ENCODE results near the gene OSTF1.

The OSTF1 gene, protein sequence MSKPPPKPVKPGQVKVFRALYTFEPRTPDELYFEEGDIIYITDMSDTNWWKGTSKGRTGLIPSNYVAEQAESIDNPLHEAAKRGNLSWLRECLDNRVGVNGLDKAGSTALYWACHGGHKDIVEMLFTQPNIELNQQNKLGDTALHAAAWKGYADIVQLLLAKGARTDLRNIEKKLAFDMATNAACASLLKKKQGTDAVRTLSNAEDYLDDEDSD

DNA sequence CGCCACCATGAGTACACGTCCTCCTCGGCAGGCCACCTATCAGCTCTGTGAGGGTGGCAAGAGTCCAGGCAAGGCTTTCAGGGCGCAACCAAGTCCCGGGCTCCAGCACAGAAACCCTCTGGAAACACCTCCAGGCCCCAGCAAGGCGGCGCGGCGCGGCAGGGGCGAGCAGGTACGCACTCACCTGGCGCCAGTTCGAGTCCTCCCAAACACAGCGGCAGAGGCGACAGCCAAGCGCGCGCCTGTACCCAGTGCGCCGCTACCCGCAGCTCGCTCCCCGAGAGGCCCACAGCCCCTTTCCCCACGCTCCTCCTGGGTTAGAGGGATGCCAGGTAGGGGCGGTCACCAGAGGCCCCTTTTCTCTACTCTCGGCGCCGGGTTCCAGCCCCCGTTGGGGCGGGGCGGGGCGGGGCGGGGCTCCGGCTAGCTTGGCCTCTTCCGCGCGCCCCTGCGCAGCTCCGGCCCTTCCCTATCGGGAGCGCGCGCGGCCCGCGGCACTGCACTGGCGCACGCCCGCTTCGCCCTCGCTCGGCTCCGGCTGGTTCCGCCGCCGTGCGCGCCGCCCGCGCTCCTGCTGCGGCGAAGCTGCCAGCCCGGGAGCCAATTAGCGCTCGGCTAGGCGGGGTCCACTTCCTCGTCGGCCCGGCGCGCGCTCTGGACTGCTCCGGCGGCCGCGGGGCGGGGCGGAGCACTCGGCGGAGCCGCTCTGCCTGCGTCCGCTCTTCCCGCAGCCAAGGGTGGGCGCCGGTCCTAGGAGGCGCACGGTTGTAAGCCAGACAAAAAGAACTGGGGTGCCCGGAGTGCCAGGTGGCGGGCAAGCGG is at the start of gene OSTF1, which contains the start of gene NMRK1:
OSTF1 (plus strand) TSS at position 691 of the 822 bp plus-strand sequence. CDS start 179 bp downstream, outside the sequence.
NMRK1 (minus strand) TSS at position 332 of the 822 bp plus-strand sequence. CDS start 5,040 bp downstream, outside the sequence.
- DNase-seq: peak; percentile 94

DNA sequence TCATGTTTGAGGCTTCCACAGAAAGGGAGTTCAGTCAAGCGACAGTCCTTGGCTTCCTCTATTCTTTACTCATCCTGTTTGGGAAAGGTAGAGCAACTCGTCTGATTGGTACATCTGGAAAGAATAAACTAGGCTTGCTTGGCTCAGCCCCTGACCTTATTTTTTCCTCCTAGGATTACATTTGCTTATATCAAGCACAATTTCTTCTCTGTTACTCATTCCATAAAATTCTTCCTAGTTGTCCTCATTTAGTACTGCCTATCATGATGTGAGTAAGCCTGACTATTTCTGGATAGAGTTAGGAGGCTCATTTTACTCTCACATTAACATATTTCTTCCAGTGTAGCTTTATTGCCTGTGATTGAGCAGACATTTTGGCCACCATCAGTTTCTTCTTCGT is 49.3 kb upstream of the OSTF1 start:
- no peak for DNase-seq

DNA sequence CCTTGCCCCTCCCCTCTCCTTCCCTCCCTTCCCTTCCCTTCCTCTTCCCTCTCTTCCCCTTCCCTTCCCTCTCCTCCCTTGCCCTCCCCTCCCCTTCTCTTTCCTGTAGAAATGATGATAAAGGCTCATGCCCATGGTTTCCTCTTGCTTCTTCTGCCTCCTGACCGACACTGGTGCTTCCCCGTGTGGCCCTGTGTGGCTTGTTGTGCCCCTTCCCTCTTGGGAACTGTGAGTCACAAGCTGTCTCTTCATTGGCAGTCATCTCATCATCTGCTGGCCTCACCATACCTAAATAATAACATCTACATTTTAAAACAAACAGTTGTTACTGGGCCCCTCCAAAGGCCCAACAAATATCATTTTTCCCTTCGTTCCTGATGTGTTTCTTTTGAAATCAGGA is 48.5 kb upstream of the OSTF1 start:
- DNase-seq: no peak

DNA sequence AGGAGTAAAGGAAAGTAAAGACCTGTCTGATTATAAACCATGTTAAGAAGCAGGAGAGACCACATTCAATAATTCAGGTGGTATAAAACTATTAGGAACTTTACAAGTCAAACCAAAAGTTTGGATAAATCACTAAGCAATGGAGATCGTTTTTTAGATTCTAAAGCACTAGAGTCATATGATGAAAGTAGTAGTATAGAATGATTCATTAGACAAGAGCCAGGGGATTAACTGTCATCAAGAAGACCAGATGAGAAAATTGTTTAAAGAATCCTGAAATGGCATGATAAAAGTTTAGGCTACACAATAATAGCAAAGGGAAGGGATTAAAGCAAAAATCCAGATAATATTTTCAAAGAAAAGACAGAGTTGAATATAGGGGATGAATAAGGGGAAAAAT is 47.3 kb upstream of the OSTF1 start:
- no peak for DNase-seq

DNA sequence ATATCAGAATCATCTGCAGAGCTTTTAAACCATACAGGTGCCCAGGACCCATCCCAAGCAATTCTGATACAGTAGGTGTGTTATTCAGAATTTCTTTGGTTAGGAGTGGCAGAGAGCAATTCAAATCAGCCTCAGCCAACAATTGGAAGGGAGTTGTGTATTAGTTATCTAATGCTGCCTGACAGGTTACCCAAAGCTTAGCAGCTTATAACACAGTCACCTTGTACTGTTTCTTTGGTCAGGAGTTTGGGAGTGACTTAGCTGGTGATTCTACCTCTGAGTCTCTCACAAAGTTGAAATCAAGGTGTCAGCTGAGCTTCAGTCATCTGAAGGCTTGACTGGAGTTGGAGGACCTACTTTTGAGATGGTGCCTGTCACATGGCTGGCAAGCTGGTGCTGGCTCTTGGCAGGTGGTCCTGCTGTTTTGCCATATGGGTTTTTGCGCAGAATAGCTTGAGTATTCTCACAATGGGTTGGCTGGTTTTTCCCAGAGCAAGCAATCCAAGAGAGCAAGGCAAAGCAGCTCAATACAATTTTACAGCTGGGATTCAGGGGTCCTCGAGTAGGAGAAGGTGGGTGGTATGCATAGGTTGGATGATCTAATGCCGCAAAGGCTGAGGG is 41.5 kb upstream of the OSTF1 start:
- no peak for DNase-seq

DNA sequence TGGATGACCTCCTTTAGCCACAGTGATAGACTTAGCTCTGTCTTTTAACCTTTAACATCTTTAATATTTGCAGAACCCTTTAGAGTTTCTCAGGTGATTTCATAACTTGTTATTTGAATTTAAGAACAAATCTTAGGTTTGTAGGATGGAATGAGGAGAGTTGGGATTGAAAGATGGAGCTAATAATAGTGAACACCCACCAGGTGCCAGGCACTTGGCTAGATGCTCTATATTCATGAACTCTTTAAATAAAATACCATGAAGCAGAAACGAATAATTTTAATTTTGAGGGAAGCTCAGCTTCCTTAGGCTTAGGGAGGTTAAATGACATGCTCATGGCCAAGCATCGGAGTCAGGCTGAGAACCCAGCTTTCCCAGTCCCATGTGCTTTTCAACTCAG is 40.8 kb upstream of the OSTF1 start:
- DNase-seq: no peak

DNA sequence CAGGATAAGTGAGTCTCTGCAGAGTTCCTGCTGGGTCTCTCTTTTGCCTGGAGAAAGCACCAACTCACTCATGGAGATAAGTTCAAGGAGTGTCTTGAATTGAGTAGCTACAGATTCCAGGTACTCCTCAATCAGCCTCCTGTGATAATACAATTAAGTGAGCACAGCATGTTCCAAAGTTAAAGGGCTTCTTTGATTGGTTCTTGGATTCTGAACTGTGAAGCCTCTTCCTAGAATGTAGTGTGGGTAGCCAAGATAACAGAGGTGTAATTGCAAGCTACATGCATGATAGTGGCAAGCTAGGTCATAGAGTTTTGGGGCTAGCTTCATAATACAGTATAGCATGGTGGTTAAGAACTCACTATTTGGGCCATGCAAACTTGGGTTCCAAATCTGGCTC is 37.0 kb upstream of the OSTF1 start:
- no peak for DNase-seq

DNA sequence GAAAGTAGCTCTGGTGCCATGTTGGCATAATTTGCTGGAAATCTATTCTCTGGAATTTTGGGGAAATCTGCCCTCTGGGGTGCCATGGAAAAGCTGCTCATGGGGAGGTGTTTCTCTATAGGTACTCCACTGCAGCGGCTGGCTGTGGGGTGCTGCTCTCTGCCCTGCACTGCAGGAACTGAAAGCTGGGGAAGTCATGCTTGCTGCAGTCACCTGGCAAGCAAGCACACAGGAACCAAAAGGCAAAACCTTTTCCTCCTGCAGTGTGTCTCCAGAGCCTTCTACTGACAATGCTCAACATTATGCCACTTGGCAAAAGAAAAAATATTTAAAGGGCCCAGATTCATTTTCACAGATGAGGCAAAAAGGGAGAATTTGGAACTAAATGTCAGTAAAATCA is 34.4 kb upstream of the OSTF1 start:
- DNase-seq: no peak

DNA sequence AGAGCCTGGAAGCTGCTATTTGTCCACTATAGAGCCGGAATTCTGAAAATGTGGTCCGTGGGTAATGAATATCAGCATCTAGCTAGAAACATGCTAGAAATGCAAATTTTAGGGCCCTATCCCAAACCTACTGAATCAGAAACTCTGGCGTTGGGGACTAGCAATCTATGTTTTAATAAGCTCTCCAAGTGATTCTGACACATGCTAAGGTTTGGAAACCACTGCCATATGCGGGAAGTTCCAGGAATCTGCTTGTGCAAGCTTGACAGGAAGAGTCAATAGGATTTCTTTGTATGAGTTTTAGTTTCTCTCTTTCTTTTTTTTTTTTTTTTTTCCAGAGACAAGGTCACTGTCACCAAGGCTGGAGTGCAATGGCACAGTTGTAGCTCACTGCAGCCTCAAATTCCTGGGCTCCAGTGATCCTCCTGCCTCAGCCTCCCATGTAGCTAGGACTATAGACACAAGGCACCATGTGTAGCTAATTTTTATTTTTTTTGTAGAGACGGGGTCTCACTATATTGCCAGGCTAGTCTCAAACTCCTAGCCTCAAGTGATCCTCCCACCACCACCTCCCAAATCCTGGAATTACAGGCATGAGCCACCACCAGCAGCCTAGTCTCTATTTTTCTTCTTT is 33.8 kb upstream of the OSTF1 start:
- DNase-seq: no peak

DNA sequence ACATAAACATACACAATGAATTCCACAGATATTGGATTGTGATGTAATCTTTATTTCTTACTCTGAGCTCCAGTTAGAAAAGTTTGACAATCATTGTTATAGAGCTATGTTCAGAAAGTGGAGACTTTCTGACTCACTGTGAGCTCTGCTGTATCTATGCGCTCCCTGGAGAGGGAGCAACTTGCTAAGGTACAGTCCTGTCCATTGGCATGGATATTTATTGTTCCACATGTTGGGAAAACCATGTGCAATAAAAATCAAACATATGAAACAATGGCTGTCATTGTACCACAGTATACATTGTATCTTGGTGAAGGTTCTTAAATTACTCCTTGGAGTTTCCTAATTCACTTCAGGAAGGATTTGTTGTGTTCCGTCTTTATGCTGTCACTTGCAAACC is 27.1 kb upstream of the OSTF1 start:
- no peak for DNase-seq

DNA sequence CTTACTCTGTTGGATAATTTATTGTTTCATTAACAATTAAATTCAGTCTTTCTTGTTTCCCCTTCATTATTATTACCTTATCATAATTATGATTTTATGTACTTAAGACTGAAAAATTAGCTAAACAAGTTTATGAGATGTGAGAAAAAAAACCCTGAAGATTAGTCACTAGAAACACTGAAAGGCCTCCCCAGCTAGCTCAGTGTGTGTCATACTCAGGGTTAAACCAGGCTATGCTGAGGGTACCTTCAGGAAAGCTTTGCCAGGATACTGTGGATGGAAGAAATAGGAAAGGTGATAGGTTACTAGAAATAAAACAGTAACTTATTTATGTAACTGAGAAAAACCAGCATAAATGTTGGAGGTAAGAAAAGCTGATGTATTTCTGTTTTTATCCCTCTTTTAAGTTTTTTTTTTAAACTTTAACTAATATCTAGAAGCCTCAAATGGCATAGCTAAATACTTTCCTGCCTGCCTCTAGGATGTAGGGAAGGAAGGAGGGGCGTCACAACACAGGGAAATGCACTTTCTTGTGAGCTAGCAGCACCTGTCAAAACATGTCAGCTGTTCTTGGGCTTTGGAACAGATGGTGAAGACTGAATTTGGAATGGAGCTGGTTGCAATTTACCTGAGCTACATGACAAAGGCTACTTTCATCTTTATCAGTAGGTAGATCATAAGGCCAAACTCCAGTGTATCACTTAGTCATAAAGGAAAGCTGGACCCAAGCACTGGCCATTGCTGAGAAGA is 24.6 kb upstream of the OSTF1 start:
- DNase-seq: no peak

DNA sequence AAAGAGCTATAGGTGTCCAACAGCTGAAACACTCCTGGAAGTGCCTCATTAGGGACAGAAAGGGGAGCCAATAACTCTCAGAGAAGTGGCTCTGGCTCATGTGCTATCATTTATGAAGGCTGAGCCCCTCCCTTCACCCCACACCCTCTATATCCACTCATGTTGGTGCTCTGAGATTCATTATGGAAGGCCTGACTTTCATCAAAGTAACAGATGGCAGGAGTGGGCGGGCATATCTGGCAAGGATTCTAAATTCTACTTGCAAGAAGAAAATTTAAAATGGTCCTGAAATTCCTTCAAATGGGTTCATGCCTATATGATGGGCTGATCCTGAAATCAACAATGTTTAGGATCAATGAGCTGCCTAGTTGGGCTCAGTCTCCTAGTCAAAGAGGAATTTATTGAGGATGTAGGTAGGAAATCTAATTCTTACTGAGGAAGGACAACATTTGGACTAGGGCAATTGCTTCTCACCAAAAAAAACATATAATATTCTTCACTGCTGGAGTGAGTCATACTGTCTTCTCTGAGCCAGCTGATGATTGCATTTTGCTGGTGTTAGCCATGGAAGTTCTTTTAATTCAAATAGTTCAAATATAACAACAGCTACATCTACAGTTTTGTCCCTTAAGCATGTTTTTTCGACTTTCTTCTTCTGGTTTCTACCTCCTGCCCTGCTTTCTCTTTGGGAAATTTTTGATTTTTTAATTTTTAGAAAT is 23.8 kb upstream of the OSTF1 start:
- DNase-seq: no peak

DNA sequence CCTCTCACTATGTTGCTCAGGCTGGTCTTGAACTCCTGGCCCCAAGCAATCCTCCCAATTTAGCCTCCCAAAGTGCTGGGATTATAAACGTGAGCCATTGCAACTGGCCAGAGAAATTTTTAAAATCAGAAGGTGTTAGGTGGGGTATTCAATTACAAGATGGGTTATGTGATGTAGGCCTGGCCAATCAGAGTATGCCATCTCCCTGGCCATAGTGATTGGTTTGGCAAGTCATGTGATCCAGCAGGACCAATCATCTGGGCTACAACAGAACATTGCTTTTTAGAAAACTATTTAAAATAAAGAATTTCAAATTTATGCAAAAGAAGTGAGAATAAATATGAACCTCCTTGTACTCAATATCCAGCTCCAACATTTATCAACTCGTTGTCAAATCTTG is 22.8 kb upstream of the OSTF1 start:
- no peak for DNase-seq

DNA sequence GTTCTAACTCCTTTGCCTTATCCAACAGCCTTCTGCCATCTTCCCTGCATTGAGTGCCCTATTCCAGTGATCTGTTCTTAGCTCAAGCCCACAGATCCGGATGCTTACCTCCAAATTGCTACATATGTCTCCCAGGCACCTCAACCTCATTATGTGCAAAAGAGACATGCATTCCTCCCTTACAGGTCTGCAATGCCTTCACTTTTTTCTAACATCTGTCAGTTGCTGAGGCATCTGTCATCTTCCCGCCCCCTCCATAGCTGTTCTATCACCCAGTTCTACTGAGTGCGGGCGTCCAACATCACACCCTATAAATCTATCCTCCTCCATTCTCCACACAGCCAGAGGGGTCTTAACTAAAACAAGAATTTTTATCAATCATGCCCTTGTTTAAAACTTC is 20.4 kb upstream of the OSTF1 start:
- no peak for DNase-seq

DNA sequence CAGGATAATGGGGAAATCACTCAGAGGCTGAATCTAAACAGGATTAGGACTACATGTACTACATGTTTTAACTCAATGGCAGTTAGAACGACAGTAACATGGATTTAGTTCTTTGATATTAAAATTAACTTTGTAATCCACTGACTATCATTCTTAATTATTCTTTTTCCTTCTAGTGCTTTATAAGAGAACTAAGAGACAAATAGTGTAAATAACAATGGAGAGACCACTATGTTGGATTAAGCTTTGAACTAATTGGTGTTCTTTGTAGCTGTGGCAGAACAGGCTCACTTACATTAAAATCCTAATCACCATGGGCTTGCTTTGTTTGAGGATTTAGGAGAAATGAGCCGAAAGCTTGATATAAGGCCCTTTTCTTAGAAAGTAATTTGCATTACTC is 19.1 kb upstream of the OSTF1 start:
- no peak for DNase-seq

DNA sequence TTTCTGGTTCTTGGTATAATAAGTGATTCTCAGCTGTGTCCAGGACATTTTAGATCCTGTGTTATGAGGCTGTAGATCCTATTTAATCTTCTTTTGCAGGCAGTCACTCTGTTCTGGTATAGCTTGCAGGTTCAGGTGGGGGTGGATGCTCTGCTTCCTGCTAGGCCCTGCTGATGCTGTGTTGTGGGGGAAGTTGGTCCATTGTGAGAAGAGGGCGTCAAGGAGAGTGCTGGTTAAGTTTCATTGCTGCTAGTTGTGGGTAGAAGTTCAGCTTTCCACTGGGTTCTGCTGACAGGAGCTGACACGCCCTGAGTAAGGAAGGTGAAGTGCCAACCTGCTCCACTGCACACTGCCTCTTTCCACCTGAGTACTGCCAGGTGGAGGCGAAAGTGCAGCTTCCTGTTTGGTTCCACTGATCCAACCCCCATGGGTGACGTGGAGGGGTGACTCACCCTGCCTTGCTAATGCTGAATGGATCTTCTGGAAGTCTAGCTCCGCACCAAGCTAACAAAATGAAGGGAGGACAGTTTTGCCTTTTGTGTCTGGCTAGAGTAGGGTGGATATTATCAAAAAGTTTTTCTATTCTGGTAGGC is 16.7 kb upstream of the OSTF1 start:
- DNase-seq: peak; percentile 68

DNA sequence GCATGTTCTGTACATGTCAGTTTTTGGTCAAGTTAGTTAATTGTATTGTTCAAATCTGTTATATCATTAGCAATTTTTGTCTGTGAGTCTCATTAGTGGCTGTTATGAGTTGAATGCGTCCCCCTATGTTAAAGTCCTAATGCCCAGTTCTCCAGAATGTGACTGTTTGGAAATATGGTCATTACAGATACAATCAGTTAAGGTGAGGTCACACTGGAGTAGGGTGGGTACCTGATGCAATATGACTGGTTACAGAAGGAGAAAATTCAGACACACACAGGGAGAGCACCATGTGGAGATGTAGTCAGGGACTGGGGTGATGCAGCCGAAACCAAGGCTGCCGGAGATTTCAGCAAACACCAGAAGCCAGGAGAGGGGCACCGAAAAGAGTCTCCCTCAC is 15.4 kb upstream of the OSTF1 start:
- DNase-seq: no peak

DNA sequence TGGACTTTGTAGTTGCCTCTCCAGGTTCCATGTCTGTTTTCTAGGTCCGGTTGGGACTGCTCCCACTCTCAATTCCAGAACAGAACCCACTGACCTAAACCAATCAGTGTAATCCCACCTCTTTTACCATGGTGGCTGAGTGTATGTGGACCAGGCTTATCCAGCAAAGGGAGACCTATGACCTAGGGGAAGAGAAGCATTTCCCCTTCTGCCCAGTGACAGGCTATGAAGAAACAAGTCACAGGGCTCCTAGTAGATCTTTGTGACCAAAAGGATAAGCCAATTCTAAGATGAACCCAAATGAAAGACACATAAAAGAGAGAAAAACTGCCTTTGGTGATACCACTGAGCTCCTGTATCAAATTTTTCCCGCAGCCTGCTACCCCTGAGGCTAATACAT is 6.7 kb upstream of the OSTF1 start:
- DNase-seq: no peak

DNA sequence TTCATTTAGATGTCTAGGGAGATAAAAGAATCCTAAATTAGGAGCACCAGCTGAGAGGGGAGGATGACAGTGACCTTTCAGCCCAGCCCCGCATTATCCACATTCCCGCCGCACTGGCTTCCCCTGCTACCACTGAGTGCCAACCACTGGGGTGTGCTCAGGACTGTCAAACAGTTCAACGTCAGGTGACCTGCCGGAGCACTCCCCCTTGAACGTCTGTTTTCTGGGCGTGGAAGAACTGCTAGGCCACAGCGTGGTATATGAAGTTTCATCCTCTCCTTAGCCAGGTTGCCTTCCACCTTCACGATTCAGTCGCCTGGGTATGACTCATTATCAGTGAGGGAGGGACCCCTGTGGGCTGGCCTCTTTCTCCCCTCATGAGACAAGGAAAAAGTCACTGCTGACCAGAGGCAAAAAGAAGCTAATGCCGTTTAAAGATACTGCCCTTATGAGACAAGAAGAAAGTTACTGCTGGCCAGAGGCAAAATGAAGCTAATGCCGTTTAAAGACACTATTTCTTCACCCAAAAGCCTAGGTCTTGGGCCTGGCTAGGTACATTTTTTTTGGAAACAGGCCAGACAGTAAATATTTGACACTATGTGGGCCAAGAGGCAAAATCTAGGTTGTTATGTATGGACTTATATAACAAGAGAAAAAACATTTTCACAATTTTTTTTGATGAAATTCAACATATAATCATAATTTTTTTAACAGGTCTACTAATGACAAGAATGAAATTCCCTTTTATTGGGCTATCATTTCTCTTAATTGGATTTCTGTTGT is 4.9 kb upstream of the OSTF1 start:
- DNase-seq: peak; percentile 46

DNA sequence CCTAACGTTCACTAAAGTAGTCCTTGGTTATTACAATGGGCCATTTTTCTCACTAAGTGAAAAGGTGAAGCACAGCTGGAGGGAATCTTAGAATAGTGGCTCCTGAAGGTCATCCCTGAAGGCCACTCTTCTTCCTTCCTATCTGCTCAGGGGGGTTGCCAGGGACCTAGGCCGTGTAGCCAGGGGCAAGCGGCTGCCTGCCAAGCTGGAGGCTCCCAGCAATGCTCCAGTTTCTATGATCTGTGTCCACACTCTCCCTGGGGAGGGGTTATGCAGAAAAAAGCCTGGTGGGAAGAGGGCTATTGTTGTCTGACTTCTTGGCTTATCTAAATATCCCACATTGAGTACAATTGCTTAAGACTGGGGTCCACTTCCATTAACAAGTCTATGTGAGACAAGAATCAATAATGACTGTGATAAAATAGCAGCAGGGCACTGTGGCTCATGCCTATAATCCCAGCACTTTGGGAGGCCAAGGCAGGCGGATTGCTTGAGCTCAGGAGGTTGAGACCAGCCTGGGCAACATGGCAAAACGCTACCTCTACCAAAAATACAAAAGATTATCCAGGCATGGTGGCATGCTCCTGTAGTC is 4.1 kb upstream of the OSTF1 start:
- DNase-seq: no peak

DNA sequence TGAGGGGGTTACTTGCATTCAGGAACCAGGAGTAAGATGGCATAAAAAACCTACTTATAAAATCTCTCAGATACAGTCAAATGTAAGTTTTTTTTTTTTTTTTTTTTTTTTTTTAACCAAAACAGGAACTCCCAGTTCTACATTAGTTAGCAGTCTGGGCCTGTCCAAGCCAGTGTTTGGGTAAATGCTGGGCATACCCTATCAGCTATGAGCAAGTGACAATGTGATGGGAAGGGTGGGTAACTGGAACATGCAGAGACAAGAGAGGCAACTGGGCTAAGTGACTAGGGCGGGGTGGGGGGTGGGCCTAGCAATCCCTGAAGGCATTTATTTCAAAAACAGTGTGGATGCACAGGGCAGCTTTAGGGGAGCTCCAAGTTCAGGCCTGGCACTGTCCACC is 2.7 kb upstream of the OSTF1 start:
- no peak for DNase-seq
